ENCODE measurements around the gene FCER1G. TPM values are rescaled to one million over a fixed set of nuclear protein-coding genes. Genes with fewer than 3 reads are reported as not detected.

The FCER1G gene
- total RNA-seq, 1 donor from 2014 or later: 0.26 TPM

DNA sequence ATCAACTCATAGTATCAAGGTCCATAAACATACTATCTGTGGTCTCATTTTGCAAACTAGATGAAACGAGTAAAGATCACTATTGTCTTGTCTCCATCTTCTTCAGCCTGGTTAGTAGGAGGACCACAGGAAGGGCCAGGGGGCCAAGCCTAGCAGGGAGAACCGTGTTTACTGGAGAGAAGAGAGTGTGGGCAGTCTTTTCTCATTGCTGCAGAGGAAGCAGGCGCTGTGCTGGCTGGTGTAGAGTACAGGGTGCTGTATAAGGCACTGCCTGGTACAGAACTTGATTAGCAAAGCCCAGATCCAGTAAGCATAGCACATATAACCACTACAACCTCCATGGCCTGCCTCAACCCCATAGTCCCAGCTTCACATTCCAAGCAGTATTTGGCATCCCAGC is 27.8 kb upstream of the FCER1G start:
- no peak for DNase-seq (ENCODE audit: low read depth in 2 of 2)

DNA sequence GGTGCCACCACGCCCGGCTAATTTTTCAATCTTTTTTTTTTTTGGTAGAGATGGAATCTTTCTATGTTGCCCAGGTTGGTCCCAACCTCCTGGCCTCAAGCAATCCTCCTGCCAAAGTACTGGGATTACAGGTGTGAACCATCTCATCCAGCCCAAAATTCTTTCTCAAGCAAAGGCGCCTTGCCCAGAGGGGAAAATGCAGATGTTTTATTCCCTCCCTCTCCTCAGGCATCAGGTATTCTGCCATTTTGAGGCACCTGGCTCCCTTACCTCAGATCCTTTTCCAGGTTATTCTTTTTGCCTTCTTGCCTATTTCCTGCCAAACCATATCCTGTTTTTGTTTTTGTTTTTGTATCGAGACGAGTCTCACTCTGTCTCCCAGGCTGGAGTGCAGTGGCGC is 26.7 kb upstream of the FCER1G start:
- DNase-seq (ENCODE audit: low read depth in 2 of 2): no peak

DNA sequence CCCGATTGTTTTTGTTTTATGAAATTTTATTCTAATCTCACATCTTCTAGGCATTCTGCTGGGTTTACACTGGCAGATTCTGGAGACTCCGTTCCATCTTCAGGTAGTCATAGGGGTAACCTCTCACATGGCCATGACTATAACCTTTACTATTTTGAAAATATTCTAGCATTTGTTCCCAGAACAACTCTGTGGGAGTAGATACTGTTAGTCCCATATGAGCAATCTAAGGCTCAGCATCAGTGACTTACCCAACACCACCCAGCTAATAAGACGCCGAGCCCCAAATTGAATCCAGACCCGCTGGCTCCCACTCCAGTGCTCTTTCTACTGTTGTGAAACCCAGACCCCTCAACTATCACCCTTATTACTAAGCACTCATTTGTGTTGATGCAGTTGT is 26.1 kb upstream of the FCER1G start:
- DNase-seq (ENCODE audit: low read depth in 2 of 2): no peak

DNA sequence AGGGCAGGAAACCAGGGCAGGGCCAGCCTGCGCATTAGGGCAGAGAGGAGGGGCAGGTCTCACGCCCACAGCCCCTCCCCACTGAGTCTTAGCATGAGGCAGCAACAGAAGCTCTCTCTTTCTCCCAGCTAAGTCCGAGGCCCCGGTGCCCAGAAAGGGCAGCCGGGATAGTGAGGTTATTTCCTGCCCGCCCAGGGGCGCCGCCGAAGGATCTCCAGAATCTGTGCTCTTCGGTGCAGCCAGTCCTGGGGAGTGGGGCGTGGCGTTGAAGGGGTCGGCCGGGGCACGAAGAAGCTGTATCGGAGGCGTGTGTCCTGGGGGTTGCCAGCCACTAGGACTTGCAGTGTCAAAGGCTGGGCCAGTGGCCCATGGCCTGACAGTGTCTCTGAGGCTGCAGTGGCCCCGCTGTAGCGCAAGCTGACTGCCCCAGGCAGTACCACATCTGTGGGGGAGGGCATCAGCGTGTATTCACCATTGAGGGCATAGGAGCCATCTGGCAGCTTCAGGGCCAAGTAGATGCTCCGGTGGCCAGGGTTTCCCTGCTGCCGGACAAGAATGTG is 24.1 kb upstream of the FCER1G start:
- DNase-seq (ENCODE audit: low read depth in 2 of 2): no peak

DNA sequence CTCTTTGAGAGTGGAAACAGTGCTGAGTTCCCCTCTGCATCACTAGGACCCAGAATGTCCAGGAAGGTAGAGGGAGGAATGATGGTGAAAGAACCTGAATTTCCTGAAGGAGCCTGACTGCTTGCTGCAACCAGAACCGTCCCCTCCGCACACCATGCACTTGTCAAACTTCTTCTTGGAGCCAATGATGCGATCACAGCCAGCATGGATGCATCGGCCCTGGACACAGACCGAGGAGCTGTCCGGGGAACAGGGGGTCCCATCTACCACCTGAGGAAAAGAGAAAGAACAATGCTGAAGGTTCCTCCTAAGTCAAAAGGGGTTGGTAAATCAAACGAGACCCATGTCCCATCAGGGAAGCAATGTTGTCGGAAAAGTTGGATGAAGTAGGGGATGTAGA is 23.1 kb upstream of the FCER1G start:
- DNase-seq (ENCODE audit: low read depth in 2 of 2): no peak

DNA sequence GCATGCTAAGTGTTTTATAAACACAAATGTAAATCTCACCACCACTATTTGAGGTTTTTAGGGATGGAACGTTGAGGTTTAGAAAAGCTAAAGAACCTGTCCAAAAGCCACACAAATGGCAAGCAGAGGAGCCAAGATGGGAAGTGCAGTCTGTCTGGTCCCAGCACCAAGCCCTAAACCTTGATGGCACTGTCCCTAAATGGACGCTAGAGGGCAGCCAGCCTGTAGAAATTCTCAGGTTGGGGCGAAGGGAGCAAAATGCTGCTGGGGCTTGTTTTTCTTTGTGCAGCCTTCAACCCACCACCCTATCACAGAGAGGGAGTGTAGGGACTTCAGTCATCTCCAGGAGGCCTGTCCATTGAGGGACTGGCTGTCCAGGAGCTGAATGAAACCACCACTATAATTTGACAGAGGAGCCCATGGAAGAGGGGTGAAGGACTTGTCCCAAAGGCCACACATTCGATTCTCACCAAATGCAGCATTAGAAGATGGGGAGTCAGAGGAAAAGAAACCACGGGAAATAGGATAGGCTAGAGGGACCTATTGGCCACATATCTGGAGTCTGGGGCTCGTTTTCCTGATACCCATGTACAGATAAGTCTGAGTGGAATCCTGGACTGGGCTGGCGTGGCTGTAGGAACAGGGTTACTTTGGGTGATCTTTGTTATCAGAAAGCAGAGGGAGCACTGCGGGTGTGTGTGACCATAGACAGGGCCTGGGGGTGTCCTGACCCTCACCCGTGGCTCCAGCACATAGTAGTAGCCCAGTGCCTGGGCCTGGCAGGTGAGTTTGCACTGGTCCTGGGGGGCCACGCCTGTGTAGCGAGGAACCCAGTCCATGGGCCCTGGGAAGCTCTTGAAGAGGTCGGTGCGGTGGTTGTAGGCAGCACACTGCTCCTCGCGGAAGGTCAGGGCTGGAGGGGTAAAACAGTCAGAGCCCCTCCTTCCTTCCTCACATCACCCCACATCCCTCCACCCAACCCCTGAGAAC is 22.3 kb upstream of the FCER1G start:
- DNase-seq (ENCODE audit: low read depth in 2 of 2): peak; percentile 48 to 79

DNA sequence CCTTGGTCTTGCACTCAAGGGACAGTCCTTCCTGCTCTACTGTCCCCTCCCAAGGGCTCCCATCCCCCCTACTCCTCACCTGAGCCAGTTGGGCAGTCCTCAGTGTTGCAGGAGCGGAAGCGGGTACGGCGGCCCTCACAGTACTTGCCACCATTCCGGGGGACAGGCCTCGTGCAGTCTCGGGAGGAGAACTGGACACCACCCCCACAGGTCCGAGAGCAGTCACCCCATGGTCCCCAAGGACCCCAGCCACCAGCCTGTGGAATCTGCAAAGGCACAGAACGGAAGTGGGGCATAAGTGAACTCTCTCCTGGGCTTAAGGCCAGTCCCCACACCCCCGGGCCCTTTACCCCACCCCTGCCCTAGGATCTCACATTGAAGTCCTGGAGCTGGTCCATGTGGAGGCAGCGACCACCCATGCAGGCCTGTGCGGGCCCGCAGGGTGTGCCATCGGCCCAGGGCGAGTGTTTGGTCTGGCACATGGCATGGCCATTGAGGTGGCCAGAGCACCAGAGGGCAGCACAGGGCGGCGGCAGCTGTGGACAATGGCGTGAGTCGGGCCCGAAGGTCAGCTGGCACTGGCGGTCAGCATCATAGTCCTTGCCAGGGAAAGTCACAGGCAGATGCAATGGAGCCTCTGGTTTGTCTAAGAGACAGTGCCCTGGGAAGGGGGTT is 21.4 kb upstream of the FCER1G start:
- DNase-seq (ENCODE audit: low read depth in 2 of 2): peak in 1 of 2 donors; percentile 55

DNA sequence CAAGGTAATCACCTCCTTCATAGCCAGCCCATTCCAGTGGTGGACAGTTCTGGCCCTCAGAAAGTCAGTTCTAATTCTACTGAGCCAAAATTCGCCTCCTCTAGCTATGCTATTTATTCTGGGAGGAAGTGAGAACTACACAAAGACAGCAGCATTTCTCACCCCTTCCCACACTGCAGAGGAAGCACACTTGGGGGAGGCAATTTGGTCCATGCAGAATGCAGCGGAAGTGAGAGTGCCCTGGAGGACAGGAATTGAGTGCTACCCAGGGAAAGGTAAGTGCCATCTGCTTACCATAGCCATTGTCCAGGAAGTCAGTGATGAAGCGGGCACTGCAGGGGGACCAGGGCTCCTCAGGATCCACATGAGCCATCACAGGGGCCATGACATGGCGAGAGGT is 19.9 kb upstream of the FCER1G start:
- DNase-seq (ENCODE audit: low read depth in 2 of 2): no peak

DNA sequence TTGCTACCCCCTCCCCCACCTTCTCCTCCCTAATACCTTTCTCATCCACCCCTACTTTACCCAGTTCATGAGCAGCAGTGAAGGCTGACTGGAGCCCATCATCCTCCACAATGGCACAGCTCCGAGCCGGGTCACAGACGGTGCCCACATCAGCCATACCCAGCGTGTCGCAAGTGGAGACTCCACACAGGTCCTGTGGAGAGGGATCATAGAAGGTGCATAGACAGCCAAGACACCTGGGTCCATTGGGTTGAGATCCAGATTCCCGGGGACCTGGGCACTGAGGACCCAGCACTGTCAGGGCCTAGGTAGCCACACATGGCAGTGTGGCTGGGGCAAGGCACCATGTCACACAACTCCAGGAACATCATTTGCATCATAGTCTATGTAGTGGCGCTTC is 19.0 kb upstream of the FCER1G start:
- no peak for DNase-seq (ENCODE audit: low read depth in 2 of 2)

DNA sequence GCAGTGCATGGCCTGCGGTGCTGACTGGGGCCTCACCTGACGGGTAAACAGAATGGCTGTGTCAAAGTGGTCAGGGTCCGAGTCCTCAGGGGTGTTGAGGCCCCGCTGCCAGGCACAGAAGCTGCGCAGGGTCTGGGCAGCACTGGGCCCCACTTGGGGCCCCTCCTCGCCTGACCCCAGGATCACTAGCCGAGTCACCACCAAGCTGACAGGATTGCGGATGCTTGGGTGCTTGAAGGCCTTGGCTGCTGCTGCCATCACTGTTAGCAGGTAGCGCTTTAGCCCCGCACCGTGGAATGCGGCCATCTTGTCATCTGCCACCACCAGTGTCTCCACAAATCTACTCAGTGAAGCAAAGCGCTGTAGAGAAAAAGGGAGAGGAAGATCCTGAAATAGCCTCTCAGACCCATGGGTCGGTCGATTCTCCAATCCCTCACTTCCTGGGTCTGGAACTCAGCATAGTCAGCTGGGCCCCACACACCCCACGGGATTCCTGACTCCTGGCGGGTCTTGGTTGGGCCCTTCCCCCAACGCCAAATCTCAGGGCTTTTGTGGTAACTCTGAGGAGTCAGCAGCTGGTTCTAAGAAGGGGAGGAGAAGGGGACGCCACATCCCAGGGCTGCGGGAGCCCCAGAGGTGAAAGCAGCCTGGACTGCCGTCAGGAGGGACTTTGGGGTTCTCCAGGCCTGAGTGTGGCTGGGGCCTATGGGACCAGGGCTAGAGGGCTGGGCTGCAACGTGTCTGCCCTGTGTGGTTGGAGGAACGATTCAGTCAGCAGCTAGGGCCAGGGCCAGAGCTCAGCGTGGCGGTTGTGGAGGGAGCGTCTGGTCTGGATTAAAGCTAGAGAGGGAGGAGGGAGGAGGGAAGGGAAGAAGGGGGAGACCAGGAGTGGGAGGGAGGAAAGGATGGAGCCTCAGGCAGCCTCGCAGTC is 18.3 kb upstream of the FCER1G start:
- DNase-seq (ENCODE audit: low read depth in 2 of 2): peak in 1 of 2 donors; percentile 32

DNA sequence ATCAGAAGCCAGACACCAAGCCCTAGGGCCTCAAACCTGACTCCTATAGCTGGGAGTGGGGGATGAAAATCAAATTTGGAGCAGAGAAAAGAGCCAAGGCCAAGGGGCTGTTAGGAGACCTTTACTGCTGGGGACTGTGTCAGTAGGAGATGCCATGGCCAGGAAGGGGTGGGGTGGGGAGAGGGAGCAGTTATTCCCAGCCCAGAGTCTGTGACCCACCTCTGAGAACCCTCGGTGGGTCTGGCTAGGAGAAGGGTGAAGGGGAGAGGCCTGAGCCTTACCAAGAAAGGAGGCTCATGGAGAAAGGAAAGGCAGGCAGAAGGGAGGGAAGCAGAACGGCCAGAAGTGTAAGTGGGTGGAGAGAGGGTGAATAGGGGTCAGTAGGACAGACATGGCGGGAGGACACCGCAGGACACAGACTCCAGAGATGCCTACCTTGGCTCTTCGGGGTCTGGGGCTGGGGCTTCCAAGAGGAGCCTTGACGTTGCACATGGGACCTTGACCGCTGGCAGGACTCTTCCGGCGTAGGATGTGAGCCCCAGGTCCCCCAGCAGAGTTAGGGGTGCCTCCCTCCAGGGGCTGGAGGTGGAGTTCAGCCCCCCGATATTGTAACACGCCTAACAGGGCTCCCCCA is 17.4 kb upstream of the FCER1G start:
- no peak for DNase-seq (ENCODE audit: low read depth in 2 of 2)

DNA sequence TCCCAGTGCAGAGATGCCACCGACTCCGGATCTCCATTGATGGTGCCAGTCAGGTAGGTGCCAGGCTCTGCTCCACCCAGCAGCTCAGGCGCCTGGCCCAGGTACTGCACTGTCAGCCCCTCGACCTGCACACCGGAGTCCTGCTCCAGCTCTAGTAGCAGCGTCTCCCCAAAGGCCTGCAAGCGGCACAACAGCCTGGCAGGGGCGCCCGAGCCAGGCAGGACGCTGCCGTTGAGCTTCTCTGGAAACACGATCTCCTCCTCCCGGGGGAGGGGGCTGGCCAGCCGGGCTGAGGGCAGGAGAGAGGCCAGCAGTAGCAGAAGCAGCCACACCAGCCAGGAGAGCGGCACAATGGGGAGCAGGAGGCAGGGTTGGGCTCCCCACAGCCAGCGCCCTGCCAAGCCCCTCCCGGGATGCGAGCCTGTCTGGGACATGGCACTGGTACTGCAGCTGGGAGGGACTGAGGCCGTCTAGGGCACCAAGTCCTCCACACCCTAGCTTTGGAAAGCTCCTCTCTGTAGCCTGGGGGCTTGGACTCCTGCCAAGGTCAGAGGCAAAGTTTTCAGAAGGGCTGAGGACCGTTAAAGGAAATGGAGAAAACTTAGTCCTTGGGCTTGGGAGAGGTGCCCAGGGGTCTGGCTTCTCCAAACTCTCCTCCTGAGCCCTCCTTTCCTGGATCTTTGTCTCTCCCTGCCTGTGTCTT is 16.8 kb upstream of the FCER1G start:
- DNase-seq (ENCODE audit: low read depth in 2 of 2): peak in 1 of 2 donors; percentile 46

DNA sequence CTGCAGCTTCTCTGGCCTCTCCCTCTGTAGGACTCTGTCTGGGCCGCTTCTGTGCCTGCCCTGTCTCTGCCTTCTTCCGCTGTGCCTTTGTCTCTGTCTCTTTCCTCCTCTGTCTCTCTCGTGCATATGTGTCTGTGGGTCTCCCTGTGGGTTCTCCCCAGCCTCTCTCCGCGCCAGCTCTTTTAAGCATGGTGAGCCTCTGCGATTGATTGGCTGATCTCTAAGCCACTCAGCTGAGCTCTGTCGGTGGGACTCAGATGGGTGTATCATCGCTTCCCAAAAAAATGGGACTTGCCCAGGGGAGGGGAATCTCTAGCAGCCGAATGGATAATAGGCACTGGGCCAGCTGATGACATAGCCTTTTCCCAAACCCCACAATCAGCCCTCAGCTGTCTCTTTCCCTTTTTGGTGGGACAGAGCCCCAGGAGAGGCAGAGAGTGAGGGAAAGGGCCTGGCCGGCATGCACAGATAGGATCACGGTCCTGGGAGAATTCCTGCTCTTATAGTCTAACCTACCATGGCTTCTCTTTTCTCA is 16.1 kb upstream of the FCER1G start, which contains the start of gene ADAMTS4:
ADAMTS4 (minus strand) TSS at position 158 of the 535 bp plus-strand sequence. CDS start 427 bp downstream, outside the sequence.
- DNase-seq (ENCODE audit: low read depth in 2 of 2): peak; percentile 68 to 74

DNA sequence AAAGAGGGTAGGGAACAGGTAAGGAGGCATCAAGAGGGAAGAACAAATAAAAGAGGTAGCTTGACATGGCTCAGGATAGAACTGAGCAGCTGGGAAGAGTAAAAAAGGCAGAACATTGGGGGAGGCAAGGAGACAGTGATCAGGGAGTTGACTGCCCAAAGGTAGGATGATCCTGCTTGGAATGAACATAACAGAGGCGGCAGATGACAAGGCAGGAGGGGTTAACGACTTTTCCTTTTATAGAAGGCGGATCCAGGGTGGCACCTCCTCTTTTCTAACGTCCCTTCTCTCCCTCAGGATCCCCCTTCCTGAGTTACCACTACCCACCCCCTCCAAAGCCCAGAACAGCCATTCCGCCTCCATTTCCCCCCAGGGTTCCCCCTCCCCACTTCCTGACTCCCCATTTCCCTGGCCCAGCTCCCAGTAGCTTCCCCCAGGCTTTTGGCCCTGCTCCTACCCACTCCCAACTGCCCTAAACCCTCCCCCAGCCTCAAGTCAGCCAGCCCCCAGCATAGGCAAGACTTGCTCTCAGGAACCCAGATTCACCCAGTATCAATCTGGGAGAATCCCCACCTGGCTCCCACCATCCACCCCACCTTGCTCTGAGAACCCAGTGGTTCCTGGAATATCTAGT is 15.5 kb upstream of the FCER1G start:
- peak in 1 of 2 donors; percentile 30 for DNase-seq (ENCODE audit: low read depth in 2 of 2)

DNA sequence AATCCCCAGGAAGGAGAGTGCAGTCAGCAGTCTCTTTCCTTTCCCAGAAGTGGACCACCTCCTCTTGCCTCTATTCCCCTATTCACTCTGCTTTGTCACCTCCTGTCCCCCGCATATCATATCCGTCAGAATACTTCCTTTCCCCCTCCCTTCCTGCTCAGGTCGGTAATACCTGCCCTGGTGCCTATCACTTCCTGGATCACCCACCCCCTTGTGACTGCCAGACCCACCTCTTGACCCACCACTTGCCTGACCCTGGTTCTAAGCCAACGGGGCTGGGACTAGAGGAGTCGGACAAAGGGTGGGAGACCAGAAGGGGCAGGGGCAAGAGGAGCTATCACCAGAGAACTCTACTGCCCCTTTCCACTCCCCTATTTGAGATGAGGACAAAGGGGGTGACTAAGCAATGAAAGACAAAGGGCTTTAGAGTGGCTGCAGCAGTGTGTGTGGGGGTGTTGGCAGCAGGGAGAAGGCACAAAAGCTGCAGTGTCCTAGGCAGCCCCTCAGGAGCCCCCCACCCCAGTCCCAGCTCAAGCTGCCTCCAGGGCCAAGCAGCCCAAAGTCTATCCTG is 14.6 kb upstream of the FCER1G start:
- peak in 1 of 2 donors; percentile 50 for DNase-seq (ENCODE audit: low read depth in 2 of 2)

DNA sequence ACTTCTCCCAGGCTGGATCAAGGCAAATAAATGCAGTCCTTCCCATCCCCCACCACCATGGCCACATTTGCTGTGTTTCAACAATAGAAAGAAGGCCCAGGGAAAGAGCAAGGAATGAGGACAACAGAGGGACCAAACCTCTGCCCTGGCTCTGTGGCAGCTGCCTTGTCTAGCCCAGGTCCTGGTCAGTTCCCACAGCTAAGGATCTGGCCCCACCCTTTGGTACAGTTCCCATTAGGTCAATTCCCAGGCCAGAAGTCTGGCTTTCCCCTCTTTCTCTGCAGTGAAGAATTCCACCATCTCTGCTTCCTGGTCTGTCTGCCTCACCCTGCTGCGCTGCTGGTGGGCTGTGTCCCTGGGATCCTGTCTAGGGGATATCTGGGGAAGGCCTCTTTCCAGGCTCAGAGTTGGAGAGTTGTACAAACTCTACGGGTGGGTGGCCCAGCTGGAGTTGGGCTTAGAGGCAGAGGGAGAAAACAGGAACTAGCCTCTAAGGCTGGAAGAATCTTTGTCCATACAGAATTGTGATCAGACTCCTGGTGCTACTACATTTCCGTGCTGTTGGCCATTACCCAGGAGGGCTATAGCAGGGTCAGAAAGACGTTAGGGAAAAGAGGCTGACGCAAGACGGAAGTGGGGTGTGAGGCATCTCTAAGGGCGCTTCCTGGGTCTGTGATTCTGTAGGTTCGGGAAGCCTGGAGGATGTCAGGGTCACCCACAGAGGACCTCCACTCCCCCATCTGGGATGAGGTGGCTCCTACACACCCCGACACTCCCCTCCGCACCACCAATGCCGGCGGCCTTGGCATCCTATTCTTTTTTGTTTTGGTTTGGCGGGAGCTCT is 13.9 kb upstream of the FCER1G start:
- peak in 1 of 2 donors; percentile 79 for DNase-seq (ENCODE audit: low read depth in 2 of 2)

DNA sequence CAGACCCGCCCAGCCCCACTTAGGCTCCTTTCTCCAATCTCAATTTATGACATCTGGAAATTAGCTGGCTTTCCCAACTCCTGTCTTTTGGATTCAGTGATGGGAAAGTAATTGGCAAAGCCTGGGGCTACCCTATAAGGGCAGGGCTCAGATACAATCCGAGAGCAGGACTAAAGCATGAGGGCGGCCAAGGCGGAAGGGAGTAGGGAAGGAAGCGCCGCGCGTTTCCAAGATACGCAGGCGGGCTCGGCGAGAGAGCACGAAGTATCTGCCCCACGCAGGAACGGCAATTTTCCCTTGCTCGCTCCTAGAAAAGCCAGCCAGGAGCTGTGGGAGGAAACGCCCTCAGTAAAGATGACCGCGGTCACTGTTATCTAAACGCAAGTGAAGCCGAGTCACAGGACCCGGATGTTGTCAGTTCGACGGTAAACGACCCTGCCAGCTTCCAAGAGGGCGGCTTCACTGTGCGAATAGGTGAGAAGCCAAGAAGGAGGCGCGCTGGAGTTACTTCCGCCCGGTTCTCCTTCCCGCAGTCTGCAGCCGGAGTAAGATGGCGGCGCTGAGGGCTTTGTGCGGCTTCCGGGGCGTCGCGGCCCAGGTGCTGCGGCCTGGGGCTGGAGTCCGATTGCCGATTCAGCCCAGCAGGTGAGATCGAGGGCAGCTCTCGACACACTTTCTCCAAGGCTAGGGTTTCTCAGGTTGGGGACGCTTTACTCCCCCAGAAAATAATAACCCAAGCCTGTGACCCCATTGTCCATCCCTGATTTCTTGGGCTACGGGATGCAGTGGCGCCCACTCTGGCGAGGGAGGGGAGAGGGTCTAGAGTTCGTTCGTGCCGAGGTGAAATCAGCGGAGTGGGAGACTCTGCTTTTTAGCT is 13.0 kb upstream of the FCER1G start, which contains the start of gene NDUFS2:
NDUFS2 (plus strand) TSS at position 532 of the 877 bp plus-strand sequence; CDS start at position 551, 19 bp downstream.
- DNase-seq (ENCODE audit: low read depth in 2 of 2): peak; percentile 98 to 99
